HEK293 (cell line): ENCODE data around the gene C6orf89.

ENCODE experiments used
- BCL11A ChIP-seq: fragments of 450-650 bp; formaldehyde crosslinking; IDR thresholded peaks from 2 replicates; pipeline ENCODE4 v1.5.1; 2016; ENCODE audit warnings: low read depth, missing biosample characterization, missing genetic modification characterization
- GLIS1 ChIP-seq: fragments of 450-650 bp; formaldehyde crosslinking; IDR thresholded peaks from 2 replicates; pipeline ENCODE4 v1.5.1; 2016; ENCODE audit warnings: missing biosample characterization, missing genetic modification characterization
- HIC1 ChIP-seq: fragments of 450-650 bp; formaldehyde crosslinking; IDR thresholded peaks from 2 replicates; pipeline ENCODE4 v1.5.1; 2016; ENCODE audit warnings: missing biosample characterization, missing genetic modification characterization
- HOXA7 ChIP-seq: sonication (generic); formaldehyde crosslinking; IDR thresholded peaks from 2 replicates; pipeline ENCODE4 v1.8.1; 2022; ENCODE audit warnings: missing genetic modification reagents, borderline replicate concordance
- KLF1 ChIP-seq: fragments of 450-650 bp; formaldehyde crosslinking; IDR thresholded peaks from 2 replicates; pipeline ENCODE4 v1.5.1; 2016; ENCODE audit warnings: missing biosample characterization, missing genetic modification characterization
- KLF17 ChIP-seq: fragments of 450-650 bp; formaldehyde crosslinking; IDR thresholded peaks from 2 replicates; pipeline ENCODE4 v1.5.1; 2016; ENCODE audit warnings: missing biosample characterization, missing genetic modification characterization
- MEIS1 ChIP-seq: sonication (generic); formaldehyde crosslinking; IDR thresholded peaks from 2 replicates; pipeline ENCODE4 v1.8.1; 2022; ENCODE audit warnings: missing genetic modification reagents, mild to moderate bottlenecking, borderline replicate concordance
- SCRT1 ChIP-seq: fragments of 450-650 bp; formaldehyde crosslinking; IDR thresholded peaks from 2 replicates; pipeline ENCODE4 v1.5.1; 2016; ENCODE audit warnings: missing biosample characterization, missing genetic modification characterization, borderline replicate concordance
- SP3 ChIP-seq: fragments of 450-650 bp; formaldehyde crosslinking; IDR thresholded peaks from 2 replicates; pipeline ENCODE4 v1.5.1; 2016; ENCODE audit warnings: missing biosample characterization, missing genetic modification characterization
- ZBTB10 ChIP-seq: fragments of 450-650 bp; formaldehyde crosslinking; IDR thresholded peaks from 2 replicates; pipeline ENCODE4 v1.5.1; 2016; ENCODE audit warnings: missing biosample characterization, missing genetic modification characterization
- ZBTB48 ChIP-seq: fragments of 450-650 bp; formaldehyde crosslinking; IDR thresholded peaks from 2 replicates; pipeline ENCODE4 v1.5.1; 2016; ENCODE audit warnings: missing biosample characterization, missing genetic modification characterization
- ZBTB49 ChIP-seq: fragments of 450-650 bp; formaldehyde crosslinking; IDR thresholded peaks from 2 replicates; pipeline ENCODE4 v1.5.1; 2016; ENCODE audit warnings: missing biosample characterization, missing genetic modification characterization, low read depth
- ZBTB7A ChIP-seq: fragments of 450-650 bp; formaldehyde crosslinking; IDR thresholded peaks from 2 replicates; pipeline ENCODE4 v1.5.1; 2016; ENCODE audit warnings: low read depth, missing biosample characterization, missing genetic modification characterization
- ZFP3 ChIP-seq: fragments of 450-650 bp; formaldehyde crosslinking; IDR thresholded peaks from 2 replicates; pipeline ENCODE4 v1.5.1; 2016; ENCODE audit warnings: low read depth, missing biosample characterization, missing genetic modification characterization
- ZFP41 ChIP-seq: fragments of 450-650 bp; formaldehyde crosslinking; IDR thresholded peaks from 2 replicates; pipeline ENCODE4 v1.5.1; 2016; ENCODE audit warnings: missing biosample characterization, missing genetic modification characterization, borderline replicate concordance
- ZNF114 ChIP-seq: fragments of 450-650 bp; formaldehyde crosslinking; IDR thresholded peaks from 2 replicates; pipeline ENCODE4 v1.5.0; 2017; ENCODE audit warnings: missing biosample characterization, missing genetic modification characterization
- ZNF121 ChIP-seq: fragments of 450-650 bp; formaldehyde crosslinking; IDR thresholded peaks from 2 replicates; pipeline ENCODE4 v1.5.1; 2016; ENCODE audit warnings: missing biosample characterization, missing genetic modification characterization
- ZNF138 ChIP-seq: fragments of 450-650 bp; formaldehyde crosslinking; IDR thresholded peaks from 2 replicates; pipeline ENCODE4 v1.5.1; 2016; ENCODE audit warnings: missing biosample characterization, missing genetic modification characterization, borderline replicate concordance
- ZNF248 ChIP-seq: fragments of 450-650 bp; formaldehyde crosslinking; IDR thresholded peaks from 2 replicates; pipeline ENCODE4 v1.5.1; 2017; ENCODE audit warnings: missing biosample characterization, missing genetic modification characterization
- ZNF324 ChIP-seq: fragments of 450-650 bp; formaldehyde crosslinking; IDR thresholded peaks from 2 replicates; pipeline ENCODE4 v1.5.1; 2016; ENCODE audit warnings: missing biosample characterization, missing genetic modification characterization
- ZNF335 ChIP-seq: fragments of 450-650 bp; formaldehyde crosslinking; conservative IDR thresholded peaks from 2 replicates; pipeline ENCODE4 v1.5.1; 2016; ENCODE audit warnings: missing biosample characterization, missing genetic modification characterization
- ZNF48 ChIP-seq: fragments of 450-650 bp; formaldehyde crosslinking; IDR thresholded peaks from 2 replicates; pipeline ENCODE4 v1.5.1; 2016; ENCODE audit warnings: missing biosample characterization, missing genetic modification characterization
- ZNF571 ChIP-seq: fragments of 450-650 bp; formaldehyde crosslinking; IDR thresholded peaks from 2 replicates; pipeline ENCODE4 v1.5.0; 2017; ENCODE audit warnings: missing biosample characterization, missing genetic modification characterization
- ZNF621 ChIP-seq: fragments of 450-650 bp; formaldehyde crosslinking; IDR thresholded peaks from 2 replicates; pipeline ENCODE4 v1.5.1; 2017; ENCODE audit warnings: missing biosample characterization, missing genetic modification characterization
- ZNF639 ChIP-seq: fragments of 450-650 bp; formaldehyde crosslinking; IDR thresholded peaks from 2 replicates; pipeline ENCODE4 v1.5.1; 2016; ENCODE audit warnings: missing biosample characterization, missing genetic modification characterization
- ZNF692 ChIP-seq: fragments of 450-650 bp; formaldehyde crosslinking; IDR thresholded peaks from 2 replicates; pipeline ENCODE4 v1.5.1; 2016; ENCODE audit warnings: missing biosample characterization, missing genetic modification characterization
- ZNF704 ChIP-seq: fragments of 450-650 bp; formaldehyde crosslinking; IDR thresholded peaks from 2 replicates; pipeline ENCODE4 v1.5.1; 2016; ENCODE audit warnings: missing biosample characterization, missing genetic modification characterization

C6orf89 gene

GRCh38 chr6:36874443-36875249 is 11.1 kb upstream of the C6orf89 start, which contains the start of gene PPIL1 (continued):
- no peak for TF ChIP-seq HOXA7 (CRISPR knock-in tag)
- no peak; the same call in 1 of the 2 replicates for TF ChIP-seq ZFP41 (tag by site-specific recombination)
- TF ChIP-seq ZNF335: peak; percentile 98
- peak; percentile 75 for TF ChIP-seq ZNF121
- peak; percentile 92 for TF ChIP-seq KLF17 (tag by site-specific recombination)
- TF ChIP-seq ZNF324: peak; percentile 73
- no peak for TF ChIP-seq BCL11A
- peak; percentile 94 for TF ChIP-seq ZNF639 (tag by site-specific recombination)
- peak; percentile 79 for TF ChIP-seq ZBTB10 (tag by site-specific recombination)
- no peak for TF ChIP-seq ZNF571
- peak; percentile 75 for TF ChIP-seq SP3
- no peak for TF ChIP-seq HIC1
- peak; percentile 87 for TF ChIP-seq ZBTB7A (tag by site-specific recombination)
- TF ChIP-seq ZNF48 (tag by site-specific recombination): no peak
- no peak for TF ChIP-seq ZNF248 (tag by site-specific recombination)
- TF ChIP-seq KLF1 (tag by site-specific recombination): peak; percentile 61
- TF ChIP-seq MEIS1: no peak
- peak; percentile 85 for TF ChIP-seq ZBTB48 (tag by site-specific recombination)
- no peak; the same call in 1 of the 2 replicates for TF ChIP-seq ZNF704 (tag by site-specific recombination)
- no peak for TF ChIP-seq ZNF138 (tag by site-specific recombination)
- no peak for TF ChIP-seq ZFP3
- TF ChIP-seq ZNF692 (tag by site-specific recombination): peak; percentile 88
- no peak for TF ChIP-seq ZNF621 (tag by site-specific recombination)
- no peak for TF ChIP-seq ZBTB49
- TF ChIP-seq ZNF114 (tag by site-specific recombination): no peak
- no peak for TF ChIP-seq SCRT1 (tag by site-specific recombination)
- peak; percentile 87 for TF ChIP-seq GLIS1 (tag by site-specific recombination)
